SH-SY5Y (cell line): ENCODE measurements around the gene USP35.

ENCODE experiments used
- GATA2 ChIP-seq: IDR thresholded peaks from 2 replicates; pipeline ENCODE4 v1.6.1; 2011; ENCODE audit warnings: mild to moderate bottlenecking, low read depth, low read length
- GATA3 ChIP-seq: IDR thresholded peaks from 2 replicates; pipeline ENCODE4 v1.6.1; 2011; ENCODE audit warnings: low read depth, mild to moderate bottlenecking, low read length, moderate library complexity

Gene USP35

GRCh38 chr11:78214331-78215194 is 25.8 kb downstream of the USP35 start:
- no peak for TF ChIP-seq GATA3
- TF ChIP-seq GATA2, result no peak

GRCh38 chr11:78216021-78216420 is 27.3 kb downstream of the USP35 start:
- TF ChIP-seq GATA3, result no peak
- no peak for TF ChIP-seq GATA2

GRCh38 chr11:78216571-78217287 is 28.0 kb downstream of the USP35 start:
- TF ChIP-seq GATA3 (no peak), GATA2 (no peak)

- TF ChIP-seq GATA2 (no peak), GATA3 (no peak)
Observed at GRCh38 chr11:78217650-78218541, 29.2 kb downstream of the USP35 start.

DNA sequence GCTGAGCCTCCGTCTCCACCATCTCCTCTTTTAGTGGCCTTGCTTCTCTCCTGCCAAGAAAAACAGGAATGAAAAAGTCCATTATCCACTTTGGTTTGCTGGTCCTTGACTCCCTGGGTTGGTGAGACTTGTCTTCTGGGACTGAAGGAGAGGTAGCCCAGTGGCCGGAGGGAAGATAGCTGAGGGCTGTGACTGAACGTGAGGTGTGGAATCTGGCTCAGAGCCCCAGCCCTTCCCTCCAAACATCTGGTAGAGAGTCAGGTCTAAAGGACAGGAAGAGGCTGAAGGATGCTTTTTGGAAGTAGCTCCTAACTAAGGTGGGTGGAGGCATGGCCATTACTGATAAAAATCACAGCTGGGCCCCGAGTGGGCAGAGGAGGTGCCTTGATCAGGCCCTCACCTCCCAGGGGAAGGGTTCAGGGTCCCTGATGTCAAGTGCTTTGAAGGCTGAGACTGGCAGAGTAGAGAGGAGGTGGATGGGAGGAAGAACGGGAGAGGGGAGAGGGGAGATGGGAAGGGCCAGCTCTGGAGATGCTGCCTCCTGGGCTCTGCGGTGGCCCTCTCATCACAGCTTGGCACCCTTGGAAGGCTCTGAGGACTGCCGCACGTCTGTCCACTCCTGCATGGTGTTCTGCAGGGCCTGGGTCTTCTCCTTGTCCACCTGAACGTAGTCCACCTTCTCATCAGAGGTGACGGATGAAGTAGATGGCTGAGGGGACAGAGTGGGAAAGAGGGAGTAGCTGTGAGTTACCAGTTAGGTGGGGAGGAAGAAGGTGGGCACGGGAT is 30.2 kb downstream of the USP35 start:
- TF ChIP-seq GATA3 (no peak), GATA2 (no peak)

GRCh38 chr11:78219493-78220217 is 30.9 kb downstream of the USP35 start:
- TF ChIP-seq GATA2 (no peak), GATA3 (no peak)

- TF ChIP-seq GATA2 (no peak), GATA3 (no peak)
Observed at GRCh38 chr11:78220218-78221157, 31.8 kb downstream of the USP35 start.

- no peak for TF ChIP-seq GATA3
- 0 out of 2 replicates have a peak, but pooled peaks have one; percentile 34 for TF ChIP-seq GATA2
Observed at GRCh38 chr11:78221396-78222315, 32.9 kb downstream of the USP35 start.

GRCh38 chr11:78223320-78223954 is 34.7 kb downstream of the USP35 start:
- TF ChIP-seq GATA2 (no peak), GATA3 (no peak)

DNA sequence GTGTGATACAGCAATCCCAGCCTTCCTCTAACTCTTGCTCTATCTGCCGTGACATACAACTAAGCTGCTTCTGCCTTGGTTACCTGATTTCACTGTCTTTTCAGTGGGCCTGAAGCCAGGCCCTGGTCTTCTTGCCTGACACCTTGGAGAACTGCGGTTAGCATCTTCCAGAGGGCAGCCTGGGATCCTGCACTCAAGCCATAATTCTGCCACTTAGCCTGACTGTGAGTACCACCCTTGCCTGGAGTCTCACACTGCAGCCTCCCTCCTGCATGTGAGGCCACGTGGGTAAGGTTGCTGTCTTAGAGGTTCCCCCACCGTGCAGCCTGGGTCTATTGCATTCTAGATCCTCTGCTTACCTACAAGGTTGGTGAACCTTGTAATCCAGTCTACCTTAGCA is 35.8 kb downstream of the USP35 start:
- TF ChIP-seq GATA2, result no peak
- no peak for TF ChIP-seq GATA3

DNA sequence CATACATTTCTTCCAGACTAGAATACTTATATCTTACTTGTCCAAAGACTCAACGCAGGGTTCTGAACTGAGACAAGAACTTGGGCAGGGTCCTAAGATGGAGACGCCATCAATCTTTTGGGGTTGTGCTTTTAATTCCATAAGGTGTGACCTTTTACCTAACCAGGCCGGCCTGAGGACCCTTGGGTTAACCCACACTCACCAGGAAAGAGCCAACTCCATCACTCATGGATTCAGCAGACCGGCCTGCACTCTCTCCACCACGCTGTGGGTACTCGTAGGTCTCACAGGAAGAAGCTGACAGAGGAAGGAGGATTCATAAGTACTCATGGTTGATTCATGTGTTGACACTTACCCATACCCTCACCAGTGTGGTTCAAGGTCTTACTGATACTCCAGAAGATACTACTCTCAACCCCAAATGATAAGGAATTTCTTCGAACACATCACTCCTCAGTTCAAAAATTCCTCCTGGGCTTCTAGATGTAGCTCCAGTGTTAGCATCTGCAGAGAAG is 36.2 kb downstream of the USP35 start:
- TF ChIP-seq GATA3 (no peak), GATA2 (no peak)
